DMS53 treated with DMSO at 0.1 percent for 48 hours (cell line): ENCODE data around the gene TMPRSS6.

Experiments used
- DNase-seq: peaks from one replicate; lab custom pipeline; 2025; ENCODE audit not compliant: unreplicated experiment; lab: John Stamatoyannopoulos, UW

TMPRSS6 gene

DNA sequence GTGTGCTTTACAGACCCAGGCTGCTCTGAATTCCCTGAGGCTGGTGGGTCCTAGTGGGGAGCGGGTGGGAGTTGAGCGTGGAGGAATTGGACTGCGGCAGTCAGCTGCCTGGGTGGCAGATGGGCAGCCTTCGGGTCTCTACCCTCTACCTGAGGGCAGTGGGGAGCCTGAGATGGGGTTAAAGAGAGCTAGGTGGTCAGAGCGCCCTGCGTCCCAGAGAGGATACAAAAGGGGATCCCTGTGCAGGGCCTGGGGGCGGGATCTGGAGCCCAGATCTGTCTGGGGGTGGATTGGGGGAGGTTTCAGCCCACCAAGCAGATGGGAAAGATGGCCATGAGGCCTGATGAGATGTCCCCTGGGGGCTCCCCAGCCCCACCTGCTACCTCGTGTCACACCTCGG lies 39.8 kb downstream of the TMPRSS6 start:
- no peak for DNase-seq

DNA sequence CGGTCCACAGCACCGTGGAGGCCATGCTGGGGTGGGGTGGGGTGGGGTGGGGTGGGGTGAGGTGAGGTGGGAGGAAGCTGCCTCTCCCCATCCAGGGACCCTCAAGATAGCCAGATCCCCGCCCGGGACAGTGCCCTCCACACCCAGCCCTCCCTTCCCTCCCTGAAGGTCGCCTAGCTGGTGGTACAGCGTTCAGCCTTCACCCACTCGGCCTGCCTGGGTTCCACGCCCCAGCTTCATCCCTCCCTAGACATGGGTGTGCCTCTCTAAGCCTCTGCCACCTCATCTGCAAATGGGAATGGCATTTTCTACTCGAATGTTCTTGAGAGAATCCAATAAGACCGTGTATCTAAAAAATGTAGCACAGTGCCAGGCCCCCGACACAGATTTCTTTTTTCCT lies 40.2 kb downstream of the TMPRSS6 start:
- DNase-seq = no peak

DNA sequence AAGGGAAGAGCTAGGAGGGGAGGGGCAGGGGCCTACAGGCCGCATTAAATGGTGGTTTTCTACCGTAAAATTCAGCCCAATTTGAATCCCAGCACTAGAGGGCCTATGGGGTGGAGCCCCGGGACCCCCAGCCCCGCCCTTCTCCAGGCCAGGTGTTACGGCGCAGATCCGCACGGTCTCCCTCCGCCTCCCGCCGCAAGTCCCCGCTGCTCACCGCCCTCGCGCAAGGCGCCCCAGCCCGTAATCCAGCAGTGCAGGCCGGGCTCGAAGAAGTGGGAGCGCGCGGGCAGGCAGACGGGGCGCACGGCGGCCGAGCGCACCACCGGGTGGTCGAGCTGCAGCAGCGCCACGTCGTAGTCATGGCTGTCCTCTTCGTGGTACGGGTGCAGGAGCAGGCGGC lies 40.7 kb downstream of the TMPRSS6 start:
- no peak for DNase-seq

DNA sequence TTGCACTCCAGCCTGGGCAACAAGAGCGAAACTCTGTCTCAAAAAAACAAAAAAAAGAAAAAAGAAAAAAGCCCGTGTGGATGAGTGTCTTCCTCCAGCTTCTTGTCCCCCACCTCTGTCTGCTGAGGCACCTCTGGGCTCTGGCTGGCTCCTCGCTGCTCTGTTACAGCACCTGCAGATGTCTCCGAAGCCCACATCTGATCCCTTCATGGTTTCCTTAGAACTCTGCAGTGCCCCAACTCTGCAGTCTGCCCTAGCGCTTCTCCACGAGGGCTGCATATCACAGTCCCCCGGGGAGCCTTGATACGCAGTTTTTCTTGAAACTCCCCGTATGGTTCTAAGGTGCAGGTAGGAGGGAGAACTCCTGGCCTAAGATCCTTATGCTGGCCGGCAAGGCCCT lies 42.1 kb downstream of the TMPRSS6 start:
- DNase-seq = no peak

DNA sequence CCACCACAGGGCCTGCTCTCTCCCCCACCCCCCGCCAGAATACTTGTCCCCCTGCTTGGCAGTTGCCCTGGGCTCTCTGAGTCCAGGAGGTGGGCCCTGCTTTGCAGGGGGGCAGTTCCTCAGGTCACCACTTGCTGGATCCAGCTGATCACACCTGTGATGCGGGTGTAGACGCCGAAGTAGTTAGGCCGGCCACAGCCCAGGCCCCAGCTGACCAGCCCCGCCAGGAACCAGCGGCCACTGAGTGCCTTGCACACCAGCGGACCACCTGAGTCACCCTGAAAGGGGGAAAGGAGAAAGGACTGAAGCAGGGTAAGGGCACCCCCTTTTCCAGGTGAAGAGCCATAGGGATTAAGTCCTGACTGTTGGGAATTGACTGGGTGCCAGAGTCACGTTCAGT lies 43.6 kb downstream of the TMPRSS6 start:
- no peak for DNase-seq

DNA sequence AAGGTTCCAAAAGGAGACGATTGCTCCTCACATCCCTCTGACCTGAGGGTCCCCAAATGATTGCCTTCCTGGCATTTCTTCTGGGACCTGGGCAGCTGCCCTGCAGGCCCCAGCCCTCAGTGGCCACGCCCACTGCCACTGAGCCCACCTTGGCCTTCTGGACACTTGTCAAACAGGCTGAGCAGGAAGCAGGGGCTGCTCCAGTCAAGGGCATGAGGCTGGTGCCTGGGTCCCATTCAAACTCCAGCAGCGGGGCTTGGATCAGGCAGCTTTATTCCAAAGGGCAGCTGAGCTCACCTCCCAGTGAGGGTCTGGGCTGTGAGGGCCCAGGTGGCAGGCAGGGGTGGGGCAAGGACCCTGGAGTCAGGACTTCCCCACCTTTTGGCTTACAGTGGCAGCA lies 44.3 kb downstream of the TMPRSS6 start:
- DNase-seq = no peak

DNA sequence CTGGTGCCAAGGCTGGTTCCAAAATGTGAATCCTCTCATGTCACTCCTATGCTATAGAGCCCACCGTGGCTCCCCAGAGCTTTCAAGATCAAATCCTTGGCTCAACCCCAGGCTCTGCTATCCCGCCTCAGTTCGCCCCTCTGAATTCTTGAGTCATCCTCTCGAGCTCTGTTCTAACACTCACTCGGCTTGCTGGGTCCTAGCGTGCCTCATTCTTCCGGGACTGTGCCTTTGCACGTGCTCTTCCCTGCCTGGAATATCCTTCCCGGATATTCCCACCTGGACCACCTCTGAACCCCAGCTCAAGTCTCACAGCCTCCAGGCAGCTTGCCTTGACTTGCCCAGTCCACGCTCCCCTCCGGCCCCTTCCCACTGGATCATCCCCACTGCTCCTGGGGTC lies 45.0 kb downstream of the TMPRSS6 start:
- no peak for DNase-seq

DNA sequence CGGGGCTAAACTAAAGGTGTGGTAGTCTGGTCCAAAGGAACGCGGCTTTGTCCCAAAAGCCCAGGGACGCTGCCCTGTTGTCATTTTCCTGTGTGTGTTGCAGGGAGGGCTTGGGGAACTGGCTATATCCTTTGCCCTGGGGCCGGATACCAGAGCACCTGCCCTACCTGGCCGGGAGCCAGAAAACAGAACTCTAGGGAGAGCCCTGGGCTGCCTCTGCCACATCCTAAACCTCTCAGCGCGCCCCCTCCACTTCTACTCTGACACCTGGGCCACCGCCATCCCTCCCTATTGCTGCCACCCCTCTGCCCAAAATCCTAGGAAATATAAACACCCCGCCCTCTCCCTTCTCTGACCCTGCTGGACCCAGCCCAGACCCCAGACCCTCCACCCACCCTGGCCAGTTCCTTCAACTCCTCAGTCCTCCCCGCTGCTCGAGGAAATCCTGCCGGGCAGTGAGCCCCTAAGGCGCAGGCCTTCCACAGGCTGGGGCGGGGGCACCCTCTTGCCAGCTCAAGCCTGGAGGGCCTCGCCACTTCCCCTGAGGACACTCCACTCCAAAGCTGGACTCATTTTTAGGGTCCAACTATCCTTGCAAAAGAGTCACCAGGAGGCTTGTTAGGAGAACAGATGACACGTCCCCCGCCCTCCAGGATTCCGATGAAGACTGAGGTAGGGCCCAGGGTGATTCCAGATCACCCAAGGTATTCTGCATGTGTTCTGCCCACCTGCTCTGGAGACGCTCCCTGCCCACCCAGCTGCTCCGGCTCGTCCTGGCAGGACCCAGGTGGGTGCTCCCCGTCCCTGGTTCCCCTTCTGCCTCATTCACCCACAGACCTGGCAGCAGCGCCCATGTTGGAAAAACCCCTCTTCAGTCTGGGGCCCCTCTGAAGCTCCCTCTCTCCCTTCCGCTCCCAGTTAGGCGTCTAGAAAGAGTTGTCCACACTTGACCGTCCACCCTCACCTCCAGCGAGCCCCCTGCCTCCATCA lies 45.8 kb downstream of the TMPRSS6 start:
- no peak for DNase-seq

DNA sequence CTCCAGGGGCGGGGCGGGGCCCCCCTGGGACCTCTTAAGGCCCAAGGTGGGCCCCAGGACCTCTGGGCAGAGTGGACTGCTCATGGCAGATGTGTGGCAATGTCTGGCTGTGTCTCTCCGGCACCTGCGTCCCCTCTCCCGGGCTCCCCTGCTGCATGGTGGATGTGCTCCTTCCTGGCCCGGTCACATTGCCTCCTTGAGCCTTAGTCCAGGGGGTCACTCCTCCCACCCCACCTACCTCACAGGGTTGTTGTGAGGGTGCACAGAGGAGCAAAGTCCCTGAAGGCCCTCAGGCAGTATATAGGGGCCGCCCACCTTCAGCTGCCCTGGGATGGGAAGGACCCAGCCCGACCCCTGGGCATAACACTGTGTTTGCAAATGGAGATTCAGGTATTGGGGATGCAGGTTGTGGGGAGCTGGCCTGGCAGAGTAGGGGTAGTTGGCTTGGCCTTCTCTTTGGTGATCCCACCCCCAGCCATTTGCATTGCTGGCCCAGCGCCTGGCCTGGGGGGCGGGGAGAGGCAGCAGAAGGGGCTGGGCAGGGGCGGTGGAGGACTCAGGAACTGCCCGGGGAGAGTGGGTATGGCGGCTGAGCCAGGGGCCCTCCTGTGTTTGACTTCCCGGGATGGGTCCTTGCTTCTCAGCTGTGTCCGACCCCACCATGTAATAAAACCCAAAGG lies 46.7 kb downstream of the TMPRSS6 start:
- DNase-seq = no peak

DNA sequence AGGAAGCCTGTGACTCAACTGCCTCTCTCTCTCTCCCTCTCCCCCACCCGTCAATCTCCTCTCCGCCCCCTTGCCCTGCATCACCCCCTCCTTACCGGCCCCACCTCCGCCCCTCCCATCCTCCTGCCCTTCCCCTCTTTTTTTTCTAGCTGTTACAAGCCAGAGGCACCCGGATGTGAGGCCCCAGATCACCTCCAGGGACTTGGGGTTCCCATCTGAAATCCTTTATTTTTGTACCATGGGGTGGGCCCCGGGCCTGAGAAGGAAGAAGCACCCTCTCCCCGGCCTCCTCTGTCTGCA lies 47.2 kb downstream of the TMPRSS6 start:
- no peak for DNase-seq

DNA sequence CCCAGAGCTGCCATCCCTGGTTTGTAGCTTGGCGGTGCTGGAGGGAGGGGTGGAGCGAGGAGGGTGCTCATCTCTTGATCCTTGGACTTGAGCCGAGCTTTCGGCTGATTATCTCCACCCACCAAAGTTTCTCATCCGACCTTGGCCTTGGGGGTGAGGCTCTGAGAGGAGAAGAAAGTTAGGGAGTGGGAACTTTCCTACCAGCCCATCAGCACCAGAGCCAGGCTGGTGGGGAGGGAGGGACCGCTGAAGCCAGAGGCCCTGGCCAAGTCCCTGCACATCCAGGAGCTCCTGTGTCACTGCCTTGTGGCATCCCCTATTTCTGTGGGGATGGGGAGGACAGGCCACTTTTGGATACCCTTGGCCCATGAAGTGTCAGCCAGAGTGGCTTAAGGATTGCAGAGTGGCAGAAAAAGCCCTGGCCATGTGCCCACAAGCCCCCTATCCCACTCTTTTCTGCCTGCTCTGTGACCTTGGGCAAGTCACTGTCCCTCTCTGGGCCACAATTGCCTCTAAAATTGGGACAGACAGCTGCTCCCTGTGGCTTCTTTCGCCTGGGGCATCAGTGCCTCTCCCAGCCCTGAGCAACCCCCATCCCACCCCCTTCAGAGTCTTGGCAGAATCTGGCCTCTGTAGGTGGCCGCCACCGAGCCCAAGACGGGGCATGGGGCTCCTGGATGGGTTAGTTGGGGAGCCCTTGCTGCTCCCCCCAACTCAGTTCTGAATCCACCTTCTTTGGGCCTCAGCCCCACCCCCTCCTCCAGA lies 47.7 kb downstream of the TMPRSS6 start:
- no peak for DNase-seq

DNA sequence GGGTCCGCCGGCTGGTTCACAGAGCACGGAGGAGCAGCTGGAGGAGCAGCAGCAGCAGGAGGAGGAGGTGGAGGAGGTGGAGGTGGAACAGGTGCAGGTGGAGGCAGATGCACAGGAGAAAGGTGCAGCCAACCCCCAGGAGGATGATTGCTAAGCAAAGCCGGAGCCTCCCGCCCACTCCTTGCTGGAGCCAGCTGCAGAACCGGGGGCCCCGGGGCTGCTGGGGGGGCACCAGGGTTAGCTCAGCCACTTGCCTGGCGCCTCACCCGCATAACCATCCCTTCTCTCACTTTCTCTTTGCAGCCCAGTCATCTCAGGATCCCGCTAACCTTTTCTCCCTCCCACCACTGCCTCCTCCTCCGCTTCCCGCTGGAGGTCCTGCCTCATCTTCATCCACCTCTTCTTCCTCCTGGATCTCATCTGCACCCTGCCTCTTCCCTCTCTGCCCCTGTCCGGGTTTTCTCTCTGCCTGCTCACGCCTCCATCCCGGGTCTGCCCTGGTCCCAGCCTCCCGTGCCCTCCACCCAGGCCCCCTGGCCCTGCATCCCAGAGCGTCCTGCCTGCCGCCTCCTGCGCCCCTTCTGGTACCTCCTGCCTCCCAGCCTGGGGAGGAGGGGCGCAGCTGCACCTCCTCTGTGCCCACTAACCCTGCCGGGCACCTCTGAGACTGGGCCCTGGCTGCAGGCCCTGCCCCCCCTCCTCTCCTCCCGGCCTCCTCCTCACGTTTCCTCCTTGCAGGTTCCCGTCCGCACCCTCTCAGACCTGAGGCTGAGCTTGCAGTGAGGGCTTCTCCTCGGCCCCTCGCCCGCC lies 48.5 kb downstream of the TMPRSS6 start:
- no peak for DNase-seq

DNA sequence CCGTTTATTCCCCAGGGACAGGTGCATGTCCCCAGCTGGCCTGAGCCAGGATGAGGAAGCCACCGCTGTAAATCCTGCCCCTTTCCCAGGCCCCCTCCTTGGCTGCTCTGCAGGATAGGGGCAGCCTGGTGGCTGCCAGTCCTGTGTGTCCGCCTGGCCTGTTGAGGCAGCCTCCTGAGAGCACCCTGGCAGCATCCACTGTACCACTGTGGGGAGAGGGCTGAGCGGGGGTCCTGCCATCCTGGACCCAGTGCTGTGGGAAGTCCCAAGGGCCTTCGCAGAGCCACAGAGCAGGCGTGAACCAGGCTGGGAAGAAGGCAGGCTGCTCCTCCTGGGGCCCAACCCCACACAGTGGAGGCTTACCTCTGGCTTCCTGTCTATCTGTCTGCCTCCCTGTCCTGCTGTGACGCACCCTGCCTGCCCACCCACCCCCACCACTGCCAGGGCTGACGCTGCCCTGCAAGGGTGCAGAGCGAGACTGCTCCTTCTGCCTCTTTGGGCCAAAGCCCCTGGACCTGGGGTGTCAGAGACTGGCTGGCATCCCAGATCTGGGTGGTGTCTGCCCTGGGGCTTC lies 49.5 kb downstream of the TMPRSS6 start:
- DNase-seq = no peak

DNA sequence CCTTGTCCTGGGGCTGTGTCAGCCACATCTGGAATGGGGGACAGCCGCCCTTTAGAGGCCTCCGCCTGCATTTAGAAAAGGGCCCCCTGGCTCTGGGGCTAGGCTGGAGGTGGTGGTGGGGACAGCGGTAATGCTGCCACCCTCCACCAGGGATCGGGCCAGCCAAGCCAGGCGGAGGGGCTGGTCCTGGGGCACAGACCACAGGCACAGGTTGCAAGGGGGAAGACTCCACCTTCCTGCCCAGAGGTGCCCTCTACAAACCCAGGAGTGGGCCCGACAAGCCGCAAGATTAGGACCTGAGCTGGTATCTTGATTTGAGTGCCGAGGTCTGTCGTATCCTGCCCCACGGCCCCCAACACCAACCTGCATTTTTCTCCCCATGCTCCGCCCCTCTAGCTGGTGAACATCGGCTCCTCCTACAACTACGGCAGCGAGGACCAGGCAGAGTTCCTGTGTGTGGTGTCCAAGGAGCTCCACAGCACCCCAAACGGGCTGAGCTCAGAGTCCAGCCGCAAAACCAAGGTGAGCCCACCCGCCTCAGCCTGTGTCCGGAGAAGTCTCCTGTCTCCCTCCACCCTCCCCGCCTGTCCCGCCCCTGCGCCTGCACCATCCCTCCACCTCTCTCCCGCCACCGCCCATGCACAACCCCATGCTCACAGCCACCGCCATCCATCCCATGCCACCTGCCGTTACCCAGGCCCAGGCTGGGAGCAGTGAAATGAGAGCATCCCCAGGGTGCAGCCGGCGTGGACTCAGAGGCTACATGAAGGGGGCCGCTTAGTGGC lies 50.4 kb downstream of the TMPRSS6 start:
- no peak for DNase-seq

DNA sequence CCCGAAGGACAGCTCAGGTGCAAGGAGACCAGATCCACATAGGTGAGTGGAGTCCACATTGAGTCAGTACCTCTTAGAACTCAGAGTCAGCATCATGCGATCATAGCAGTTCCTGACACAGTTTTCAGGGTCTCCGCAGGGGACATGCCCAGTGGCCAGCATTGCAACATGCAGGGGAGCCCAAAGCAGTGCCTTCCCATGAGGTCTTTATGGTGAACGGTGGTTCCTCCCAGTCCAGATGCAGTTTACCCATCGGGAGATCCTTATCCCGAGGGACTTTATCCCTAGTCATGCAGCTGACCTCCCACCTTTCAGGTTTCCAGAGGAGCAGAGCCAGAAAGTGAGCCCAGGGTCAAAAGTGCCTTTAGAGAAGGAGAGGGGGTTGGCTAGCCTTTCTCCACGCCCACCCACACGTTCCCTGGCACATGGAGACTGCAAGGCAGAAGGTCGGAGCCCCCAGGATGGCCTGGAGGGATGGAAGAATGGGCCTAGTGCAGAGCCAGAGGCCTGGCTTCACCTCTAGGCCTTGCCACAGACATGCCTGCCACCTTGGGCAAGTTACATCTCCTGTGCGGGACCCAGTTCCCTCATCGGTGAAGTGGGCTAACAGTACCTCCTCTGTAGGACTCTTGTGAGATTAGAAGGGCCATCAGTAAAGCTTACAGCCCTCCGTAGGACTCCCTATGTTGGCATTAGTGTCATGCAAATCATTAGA lies 51.6 kb downstream of the TMPRSS6 start:
- no peak for DNase-seq

DNA sequence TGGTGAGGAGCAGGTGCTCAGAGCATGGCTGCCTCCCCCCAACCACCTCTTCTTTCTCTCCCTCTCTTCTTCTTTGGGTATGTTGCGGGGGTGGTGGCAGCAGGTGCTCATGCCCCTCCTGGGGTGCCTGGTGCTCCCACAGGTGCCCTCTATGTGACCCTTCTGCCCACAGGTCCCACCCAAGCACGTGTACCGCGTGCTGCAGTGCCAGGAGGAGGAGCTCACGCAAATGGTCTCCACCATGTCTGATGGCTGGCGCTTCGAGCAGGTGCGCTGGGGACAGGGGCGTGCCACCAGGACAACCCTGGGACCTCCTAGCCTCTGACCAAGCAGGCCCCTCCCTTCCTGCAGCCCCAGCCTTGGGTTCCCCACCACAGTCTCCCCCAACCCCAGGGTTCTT lies 52.3 kb downstream of the TMPRSS6 start:
- no peak for DNase-seq

DNA sequence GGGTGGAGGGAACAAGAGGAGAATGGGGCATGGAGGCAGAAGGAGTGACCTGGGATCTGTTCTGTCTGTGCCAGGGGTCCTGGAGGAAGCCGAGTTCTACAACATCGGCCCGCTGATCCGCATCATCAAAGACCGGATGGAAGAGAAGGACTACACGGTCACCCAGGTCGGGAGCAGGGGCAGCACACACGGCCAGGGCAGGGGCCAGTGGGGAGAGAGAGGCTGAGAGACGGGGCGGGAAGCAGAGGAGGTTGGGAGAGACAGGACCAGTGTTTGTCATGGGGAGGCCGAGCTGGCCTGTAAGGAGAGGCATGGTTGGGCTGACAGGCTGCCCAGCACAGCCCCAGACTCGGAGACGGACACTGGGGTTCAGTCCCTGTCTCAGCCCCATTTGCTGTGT lies 53.3 kb downstream of the TMPRSS6 start:
- no peak for DNase-seq

DNA sequence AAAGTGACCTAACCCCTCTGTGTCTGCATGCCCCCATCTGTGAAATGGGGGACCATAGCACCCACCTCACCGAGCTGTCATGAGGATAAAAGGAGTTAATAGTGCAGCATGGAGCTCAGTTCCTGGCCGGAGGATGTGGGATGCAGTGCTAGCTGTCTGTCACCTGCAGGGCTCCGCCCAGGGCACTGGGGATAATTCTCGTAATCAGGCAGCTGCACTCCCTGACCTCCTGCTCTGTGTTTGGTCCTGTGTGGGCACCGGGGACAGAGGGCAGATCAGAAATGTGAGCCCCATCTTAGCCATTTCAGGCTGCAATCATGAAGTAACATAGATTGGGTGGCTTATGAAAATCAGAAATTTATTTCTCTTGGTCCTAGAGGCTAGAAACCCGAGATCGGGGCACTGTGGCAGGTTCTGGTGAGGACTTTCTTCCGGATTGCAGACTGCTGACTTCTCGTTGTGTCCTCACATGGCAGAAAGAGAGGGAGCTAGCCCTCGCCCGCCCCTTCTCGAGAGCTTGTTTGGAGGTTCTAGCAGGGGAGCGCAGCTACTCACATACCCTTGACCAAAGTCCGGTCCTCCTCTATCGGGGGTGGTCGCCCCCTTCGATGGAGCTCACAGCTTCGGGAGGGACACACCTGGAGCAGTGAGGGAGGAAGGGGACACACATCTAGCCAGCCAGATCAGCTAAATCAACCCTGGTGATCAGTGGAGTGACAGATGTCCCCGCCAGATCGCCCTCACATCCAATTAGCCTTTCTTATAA lies 54.7 kb downstream of the TMPRSS6 start:
- no peak for DNase-seq

DNA sequence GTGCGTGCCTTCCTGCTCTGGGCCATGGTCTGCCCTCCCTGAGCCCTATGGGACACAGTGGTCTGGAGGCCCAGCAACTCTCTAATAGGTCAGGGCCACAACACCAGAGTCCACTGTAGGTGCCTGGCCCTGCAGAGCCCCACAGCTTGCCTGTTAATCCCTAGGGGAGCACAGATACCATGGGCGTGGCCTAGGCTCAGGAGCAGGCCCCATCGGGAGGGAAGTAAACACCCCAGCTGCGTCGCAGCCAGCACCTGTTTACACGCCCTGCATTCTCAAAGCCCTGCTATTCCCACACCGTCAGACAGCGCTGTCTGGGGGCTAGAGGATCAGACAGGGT lies 55.5 kb downstream of the TMPRSS6 start:
- no peak for DNase-seq
